DND-41 (cell line): ENCODE data around the gene MKRN3.

ENCODE experiments used
- EZH2 ChIP-seq: IDR thresholded peaks from 3 replicates; pipeline ENCODE4 v1.6.1; 2012; ENCODE audit warnings: borderline replicate concordance, low read depth, mild to moderate bottlenecking, moderate library complexity, low read length, inconsistent platforms; ENCODE audit not compliant: severe bottlenecking
- TF ChIP-seq, protein P1 (sequence below): IDR thresholded peaks from 2 replicates; pipeline ENCODE4 v1.5.1; 2012; ENCODE audit warnings: borderline replicate concordance, low read length, moderate library complexity, mild to moderate bottlenecking; ENCODE audit not compliant: poor library complexity, severe bottlenecking; ENCODE audit errors: extremely low read depth

DNA sequence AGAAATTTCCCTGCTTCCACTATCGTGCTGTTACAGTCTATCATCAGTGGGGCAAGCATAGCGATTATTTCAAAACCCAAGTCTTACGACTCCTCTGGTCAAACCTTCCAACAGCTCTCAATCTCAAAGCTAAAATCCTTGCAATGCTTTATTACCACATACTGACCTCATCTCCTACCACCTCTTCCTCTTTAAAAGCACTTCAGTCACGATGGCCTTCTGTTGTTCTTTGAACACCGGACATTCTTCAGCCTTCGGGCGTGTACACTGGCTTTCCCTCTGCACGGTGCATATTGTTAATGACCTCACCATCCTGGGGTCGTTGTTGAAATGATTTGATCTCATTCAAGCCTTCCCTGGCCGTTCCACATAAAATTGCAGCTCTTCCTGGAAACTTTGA, 51.1 kb downstream of the MKRN3 start:
- TF ChIP-seq, protein P1, sequence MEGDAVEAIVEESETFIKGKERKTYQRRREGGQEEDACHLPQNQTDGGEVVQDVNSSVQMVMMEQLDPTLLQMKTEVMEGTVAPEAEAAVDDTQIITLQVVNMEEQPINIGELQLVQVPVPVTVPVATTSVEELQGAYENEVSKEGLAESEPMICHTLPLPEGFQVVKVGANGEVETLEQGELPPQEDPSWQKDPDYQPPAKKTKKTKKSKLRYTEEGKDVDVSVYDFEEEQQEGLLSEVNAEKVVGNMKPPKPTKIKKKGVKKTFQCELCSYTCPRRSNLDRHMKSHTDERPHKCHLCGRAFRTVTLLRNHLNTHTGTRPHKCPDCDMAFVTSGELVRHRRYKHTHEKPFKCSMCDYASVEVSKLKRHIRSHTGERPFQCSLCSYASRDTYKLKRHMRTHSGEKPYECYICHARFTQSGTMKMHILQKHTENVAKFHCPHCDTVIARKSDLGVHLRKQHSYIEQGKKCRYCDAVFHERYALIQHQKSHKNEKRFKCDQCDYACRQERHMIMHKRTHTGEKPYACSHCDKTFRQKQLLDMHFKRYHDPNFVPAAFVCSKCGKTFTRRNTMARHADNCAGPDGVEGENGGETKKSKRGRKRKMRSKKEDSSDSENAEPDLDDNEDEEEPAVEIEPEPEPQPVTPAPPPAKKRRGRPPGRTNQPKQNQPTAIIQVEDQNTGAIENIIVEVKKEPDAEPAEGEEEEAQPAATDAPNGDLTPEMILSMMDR: no peak
- no peak for TF ChIP-seq EZH2
